ENCODE results near the gene ERN1.

The ERN1 gene

GRCh38 chr17:64109400-64109799 is 20.5 kb downstream of the ERN1 start:
- no peaks in the 10 kb centered on the region for H3K9me2 ChIP-seq (replicated peaks; ENCODE audit: low read depth, low read length)
- no peak overlapping the region for H2AFZ ChIP-seq (ENCODE audit: low read length)
- H3K36me3 ChIP-seq (ENCODE audit: insufficient read depth, low read length): no peaks in the 10 kb centered on the region
- H3K4me3 ChIP-seq (ENCODE audit: low read length, poor library complexity, severe bottlenecking): no peak overlapping the region
- peaks cover 39% of the 10 kb centered on the region for H3K4me1 ChIP-seq (ENCODE audit: insufficient read depth, low read length, poor library complexity, severe bottlenecking)
- no peak overlapping the region for H3K9ac ChIP-seq (ENCODE audit: low read depth, low read length, poor library complexity, severe bottlenecking)
- no peaks in the 10 kb centered on the region for H4K20me1 ChIP-seq (ENCODE audit: insufficient read depth, low read length, poor library complexity, severe bottlenecking)
- no peaks in the 10 kb centered on the region for H3K9me3 ChIP-seq (ENCODE audit: insufficient read depth, low read depth, low read length)
- no peak overlapping the region for H3K4me2 ChIP-seq (ENCODE audit: low read depth, low read length, poor library complexity, severe bottlenecking)
- no peak for TF ChIP-seq CTCF (conservative IDR thresholded peaks at IDR 0.05; ENCODE audit: low read length)
- no peak for TF ChIP-seq EZH2phosphoT487 (IDR thresholded peaks at IDR 0.05; ENCODE audit: borderline replicate concordance)
- no peaks in the 10 kb centered on the region for H3K27me3 ChIP-seq (ENCODE audit: insufficient read depth, low read length, poor library complexity, severe bottlenecking)
- H3F3A ChIP-seq (ENCODE audit: low read depth): no peaks in the 10 kb centered on the region
- no peaks in the 10 kb centered on the region for H3K79me2 ChIP-seq (ENCODE audit: insufficient read depth, low read length)

GRCh38 chr17:64107500-64108236 is 22.3 kb downstream of the ERN1 start:
- Histone ChIP-seq H4K20me1 (ENCODE audit: insufficient read depth, low read length, poor library complexity, severe bottlenecking) (no peaks in the 10 kb centered on the region), H3K9ac (ENCODE audit: low read depth, low read length, poor library complexity, severe bottlenecking) (peak overlapping the region; percentile 32), H3K4me2 (ENCODE audit: low read depth, low read length, poor library complexity, severe bottlenecking) (peak overlapping the region; percentile 25), H3K4me3 (ENCODE audit: low read length, poor library complexity, severe bottlenecking) (no peak overlapping the region), H3K4me1 (ENCODE audit: insufficient read depth, low read length, poor library complexity, severe bottlenecking) (peaks cover 54% of the 10 kb centered on the region), H3K79me2 (ENCODE audit: insufficient read depth, low read length) (no peaks in the 10 kb centered on the region), H3F3A (ENCODE audit: low read depth) (0 out of 2 replicates have a peak, but pooled peaks cover 3% of the 10 kb centered on the region), H3K27me3 (ENCODE audit: insufficient read depth, low read length, poor library complexity, severe bottlenecking) (no peaks in the 10 kb centered on the region), H3K36me3 (ENCODE audit: insufficient read depth, low read length) (no peaks in the 10 kb centered on the region), H2AFZ (ENCODE audit: low read length) (0 out of 2 replicates have a peak overlapping the region, but pooled peaks have one; percentile 33), H3K9me3 (ENCODE audit: insufficient read depth, low read depth, low read length) (no peaks in the 10 kb centered on the region), H3K9me2 (replicated peaks; ENCODE audit: low read depth, low read length) (no peaks in the 10 kb centered on the region)
- no peak for TF ChIP-seq EZH2phosphoT487 (IDR thresholded peaks at IDR 0.05; ENCODE audit: borderline replicate concordance)
- TF ChIP-seq CTCF (conservative IDR thresholded peaks at IDR 0.05; ENCODE audit: low read length): no peak

- Histone ChIP-seq H3K9me2 (replicated peaks; ENCODE audit: low read depth, low read length) (no peaks in the 10 kb centered on the region), H2AFZ (ENCODE audit: low read length) (no peak overlapping the region), H3K4me3 (ENCODE audit: low read length, poor library complexity, severe bottlenecking) (no peak overlapping the region), H3K27me3 (ENCODE audit: insufficient read depth, low read length, poor library complexity, severe bottlenecking) (no peaks in the 10 kb centered on the region), H3K4me2 (ENCODE audit: low read depth, low read length, poor library complexity, severe bottlenecking) (no peak overlapping the region), H3F3A (ENCODE audit: low read depth) (0 out of 2 replicates have a peak, but pooled peaks cover 3% of the 10 kb centered on the region), H3K4me1 (ENCODE audit: insufficient read depth, low read length, poor library complexity, severe bottlenecking) (peaks cover 55% of the 10 kb centered on the region), H3K79me2 (ENCODE audit: insufficient read depth, low read length) (0 out of 2 replicates have a peak, but pooled peaks cover 3% of the 10 kb centered on the region), H3K9me3 (ENCODE audit: insufficient read depth, low read depth, low read length) (no peaks in the 10 kb centered on the region), H4K20me1 (ENCODE audit: insufficient read depth, low read length, poor library complexity, severe bottlenecking) (no peaks in the 10 kb centered on the region), H3K9ac (ENCODE audit: low read depth, low read length, poor library complexity, severe bottlenecking) (peak overlapping the region; percentile 32), H3K36me3 (ENCODE audit: insufficient read depth, low read length) (no peaks in the 10 kb centered on the region)
- TF ChIP-seq EZH2phosphoT487 (IDR thresholded peaks at IDR 0.05; ENCODE audit: borderline replicate concordance) (no peak), CTCF (conservative IDR thresholded peaks at IDR 0.05; ENCODE audit: low read length) (no peak)
Observed at GRCh38 chr17:64106918-64107317, 23.0 kb downstream of the ERN1 start.
